SK-N-SH (cell line): ENCODE data around the gene CSF3.

Experiments used
- CTCF ChIP-seq: fragments of 200-600 bp; sonication (generic); IDR thresholded peaks from 2 replicates; pipeline ENCODE4 v1.6.1; 2017; ENCODE audit warnings: antibody characterized with exemption, mild to moderate bottlenecking, moderate library complexity
- ELF1 ChIP-seq: IDR thresholded peaks from 2 replicates; pipeline ENCODE4 v1.4.0; 2012
- MAX ChIP-seq: IDR thresholded peaks from 2 replicates; pipeline ENCODE4 v1.4.0; 2012; ENCODE audit warnings: low read depth
- MXI1 ChIP-seq: IDR thresholded peaks from 2 replicates; pipeline ENCODE4 v1.6.1; 2012; ENCODE audit warnings: mild to moderate bottlenecking, low read depth, low read length, improper control_type of control experiment
- PBX3 ChIP-seq: IDR thresholded peaks from 2 replicates; pipeline ENCODE4; 2012
- POLR2AphosphoS5 ChIP-seq: IDR thresholded peaks from 2 replicates; pipeline ENCODE4 v1.6.1; 2012; ENCODE audit warnings: low read depth, low read length
- REST ChIP-seq: IDR thresholded peaks from 2 replicates; pipeline ENCODE4 v1.6.1; 2012; ENCODE audit warnings: mild to moderate bottlenecking, low read depth, low read length, moderate library complexity
- YY1 ChIP-seq: IDR thresholded peaks from 2 replicates; pipeline ENCODE4 v1.4.0; 2012; ENCODE audit warnings: low read depth, mild to moderate bottlenecking

- TF ChIP-seq POLR2AphosphoS5 (no peak), CTCF (no peak), MXI1 (no peak), REST (no peak), MAX (no peak), YY1 (no peak), ELF1 (no peak), PBX3 (no peak)
Observed at GRCh38 chr17:39996162-39996561, 19.1 kb upstream of the CSF3 start.
